ENCODE measurements around the gene MGME1.
A peak's percentile ranks its signal among the peaks of the same experiment; 100 is the strongest.

MGME1 gene

GRCh38 chr20:17960927-17961586 lies 7.8 kb upstream of the MGME1 start:
- DNase-seq, result no peak

GRCh38 chr20:17961587-17961940 lies 7.3 kb upstream of the MGME1 start:
- DNase-seq, result no peak

- peak in 1 of 5 donors; percentile 48 for DNase-seq
Observed at GRCh38 chr20:17963114-17963897, 5.5 kb upstream of the MGME1 start.

GRCh38 chr20:17964073-17964472 lies 4.7 kb upstream of the MGME1 start:
- no peak for DNase-seq

GRCh38 chr20:17964632-17965031 lies 4.2 kb upstream of the MGME1 start:
- no peak for DNase-seq

- DNase-seq, result peak in 1 of 5 donors; percentile 53
Observed at GRCh38 chr20:17965042-17965697, 3.6 kb upstream of the MGME1 start.

- peak in 1 of 5 donors; percentile 73 for DNase-seq
Observed at GRCh38 chr20:17966432-17967310, 2.1 kb upstream of the MGME1 start.

GRCh38 chr20:17967521-17968365 lies 1.1 kb upstream of the MGME1 start:
- DNase-seq, result peak in 1 of 5 donors; percentile 44

GRCh38 chr20:17969278-17969883 lies 563 bp downstream of the MGME1 start:
- peak in 3 of 5 donors; percentile 15 to 28 (median 20) for DNase-seq

- DNase-seq, result peak in 1 of 5 donors; percentile 71
Observed at GRCh38 chr20:17969884-17970409, 1.1 kb downstream of the MGME1 start.

- no peak for DNase-seq
Observed at GRCh38 chr20:17971300-17972013, 2.6 kb downstream of the MGME1 start.

- no peak for DNase-seq
Observed at GRCh38 chr20:17972121-17972520, 3.3 kb downstream of the MGME1 start.

- DNase-seq, result no peak
Observed at GRCh38 chr20:17976305-17976704, 7.5 kb downstream of the MGME1 start.

- DNase-seq, result no peak
Observed at GRCh38 chr20:17985388-17986018, 16.7 kb downstream of the MGME1 start.

GRCh38 chr20:17987988-17988387 lies 19.2 kb downstream of the MGME1 start:
- DNase-seq, result no peak

- DNase-seq, result no peak
Observed at GRCh38 chr20:17990278-17990972, 21.6 kb downstream of the MGME1 start.

GRCh38 chr20:17992224-17992637 lies 23.4 kb downstream of the MGME1 start:
- DNase-seq, result peak in 1 of 5 donors; percentile 68

GRCh38 chr20:17992847-17993513 lies 24.2 kb downstream of the MGME1 start:
- peak in 1 of 5 donors; percentile 68 for DNase-seq

GRCh38 chr20:17993546-17993945 lies 24.7 kb downstream of the MGME1 start:
- DNase-seq, result peak in 1 of 5 donors; percentile 9
